HK-2 (cell line): ENCODE results near the gene EIF4A2.
"Not testable (repeated sequence)": the region's sequence is repeated elsewhere in the genome, so short reads cannot be mapped to it uniquely, and the experiment has no call there.

Experiments used
- DNase-seq: peaks from one replicate; pipeline ENCODE4 v3.0.0-alpha.2; 2018; ENCODE audit not compliant: unreplicated experiment

The EIF4A2 gene

GRCh38 chr3:186818956-186819355 lies 35.6 kb downstream of the EIF4A2 start:
- DNase-seq, result no peak

DNA sequence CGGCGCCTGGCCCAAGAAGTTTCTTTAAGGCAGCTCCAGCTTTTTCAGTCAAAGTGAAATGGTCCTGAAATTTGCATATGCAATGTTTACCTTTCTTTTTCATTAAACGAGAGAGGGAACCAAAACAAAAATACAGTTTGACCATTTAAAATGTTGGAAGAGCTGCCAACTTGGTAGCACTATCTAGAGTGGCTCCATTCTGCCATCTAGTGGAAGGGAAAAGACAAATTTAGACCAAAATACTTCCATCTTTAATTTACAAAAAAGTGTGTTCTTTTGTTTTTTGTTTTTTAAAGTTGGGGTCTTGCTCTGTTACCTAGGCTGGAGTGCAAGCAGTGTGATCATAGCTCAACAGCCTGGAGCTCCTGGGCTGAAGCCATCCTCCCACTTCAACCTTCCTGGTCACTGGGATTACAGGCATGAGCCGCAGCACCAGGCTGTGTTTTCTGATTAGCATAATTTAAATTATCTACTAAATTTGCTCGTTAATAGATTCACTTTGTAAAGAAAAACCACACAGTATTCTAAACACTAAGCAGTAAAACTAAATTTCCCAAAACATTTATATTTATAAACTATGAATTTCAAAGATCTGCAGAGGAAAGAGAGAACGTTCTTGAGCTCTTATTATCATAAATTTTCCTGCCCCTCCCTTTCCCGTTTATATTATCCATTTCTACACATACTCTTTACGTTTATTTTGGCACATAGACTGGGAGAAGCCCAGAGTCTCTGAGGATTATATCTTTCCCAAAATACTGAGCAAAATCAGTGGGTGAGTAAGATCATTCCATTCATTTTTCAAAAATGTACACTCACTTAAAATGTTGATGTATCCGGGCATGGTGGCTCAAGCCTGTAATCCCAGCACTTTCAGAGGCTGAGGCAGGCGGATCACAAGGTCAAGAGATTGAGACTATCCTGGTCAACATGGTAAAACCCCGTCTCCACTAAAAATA lies 38.3 kb downstream of the EIF4A2 start:
- no peak for DNase-seq

DNA sequence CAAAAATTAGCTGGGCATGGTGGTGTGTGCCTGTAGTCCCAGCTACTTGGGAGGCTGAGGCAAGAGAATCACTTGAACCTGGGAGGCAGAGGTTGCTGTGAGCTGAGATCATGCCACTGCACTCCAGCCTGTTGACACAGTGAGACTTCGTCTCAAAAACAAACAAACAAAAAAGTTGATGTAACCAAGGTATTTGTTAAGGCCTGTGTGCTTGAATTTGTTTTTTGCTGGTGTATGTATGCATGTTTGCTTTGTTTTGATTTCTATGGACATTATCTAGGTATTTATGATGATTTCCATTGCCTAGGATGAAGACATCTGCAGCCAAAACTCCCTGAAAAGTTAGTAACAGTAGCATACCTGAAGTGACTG lies 39.0 kb downstream of the EIF4A2 start:
- DNase-seq, result not testable (repeated sequence)

- DNase-seq, result no peak
These were observed 40.0 kb downstream of the EIF4A2 start for GRCh38 chr3:186823386-186823785.

- no peak for DNase-seq
These were observed 41.2 kb downstream of the EIF4A2 start for GRCh38 chr3:186824430-186825139.

- no peak for DNase-seq
These were observed 42.0 kb downstream of the EIF4A2 start for GRCh38 chr3:186825294-186825821.

DNA sequence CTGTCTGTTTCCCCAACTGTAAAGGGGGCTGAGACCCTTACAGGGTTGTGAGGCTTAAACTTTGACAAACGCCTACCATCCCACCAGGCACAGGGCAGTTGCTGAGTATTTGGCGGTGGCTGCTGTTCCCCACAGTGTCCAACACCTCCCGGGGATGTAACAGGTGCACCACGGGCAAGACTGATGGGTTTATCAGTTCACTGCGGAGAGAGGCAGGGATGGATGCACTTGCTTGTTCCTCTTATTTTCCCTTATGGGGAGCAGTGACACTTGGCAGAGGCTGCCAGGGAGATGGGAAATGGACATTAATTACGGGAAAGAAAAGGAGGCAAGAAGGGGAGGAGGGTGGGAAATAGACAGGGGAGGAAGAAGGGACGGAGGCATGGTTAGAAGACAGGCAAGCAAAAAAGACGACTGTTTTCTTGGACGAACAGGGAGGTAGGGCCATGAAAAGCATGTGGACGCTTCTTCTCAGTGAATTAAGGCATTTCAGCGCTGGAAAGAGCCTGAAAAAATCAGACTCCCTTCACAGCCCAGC lies 42.6 kb downstream of the EIF4A2 start:
- no peak for DNase-seq

DNA sequence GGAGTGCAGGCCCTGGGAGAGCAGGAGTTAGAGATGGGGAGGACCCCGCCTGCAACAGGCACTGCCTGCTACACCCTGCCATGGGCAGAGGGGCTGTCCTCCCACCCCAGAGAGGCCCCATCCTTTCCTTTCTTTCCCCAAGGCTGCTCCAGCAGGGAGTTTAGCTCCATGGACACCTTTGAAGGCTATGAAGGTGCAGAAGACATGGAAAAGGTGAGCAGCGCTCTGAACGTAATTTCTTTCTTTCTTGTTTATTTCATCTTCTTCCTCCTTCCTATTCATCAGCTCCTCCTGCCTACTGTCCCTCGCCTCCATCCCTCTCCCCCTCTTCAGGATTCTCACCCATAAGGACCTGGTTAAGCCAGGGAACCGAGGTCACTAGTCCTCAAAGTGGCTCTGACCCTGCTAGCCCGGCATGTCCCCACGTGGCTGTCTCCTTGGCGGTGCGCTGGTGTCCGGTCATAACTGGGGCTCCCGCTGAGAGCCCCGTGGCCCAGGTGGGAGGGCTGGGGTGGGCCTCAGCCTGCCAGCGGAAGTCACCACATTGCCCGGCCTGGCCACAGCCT lies 43.1 kb downstream of the EIF4A2 start:
- DNase-seq, result no peak

DNA sequence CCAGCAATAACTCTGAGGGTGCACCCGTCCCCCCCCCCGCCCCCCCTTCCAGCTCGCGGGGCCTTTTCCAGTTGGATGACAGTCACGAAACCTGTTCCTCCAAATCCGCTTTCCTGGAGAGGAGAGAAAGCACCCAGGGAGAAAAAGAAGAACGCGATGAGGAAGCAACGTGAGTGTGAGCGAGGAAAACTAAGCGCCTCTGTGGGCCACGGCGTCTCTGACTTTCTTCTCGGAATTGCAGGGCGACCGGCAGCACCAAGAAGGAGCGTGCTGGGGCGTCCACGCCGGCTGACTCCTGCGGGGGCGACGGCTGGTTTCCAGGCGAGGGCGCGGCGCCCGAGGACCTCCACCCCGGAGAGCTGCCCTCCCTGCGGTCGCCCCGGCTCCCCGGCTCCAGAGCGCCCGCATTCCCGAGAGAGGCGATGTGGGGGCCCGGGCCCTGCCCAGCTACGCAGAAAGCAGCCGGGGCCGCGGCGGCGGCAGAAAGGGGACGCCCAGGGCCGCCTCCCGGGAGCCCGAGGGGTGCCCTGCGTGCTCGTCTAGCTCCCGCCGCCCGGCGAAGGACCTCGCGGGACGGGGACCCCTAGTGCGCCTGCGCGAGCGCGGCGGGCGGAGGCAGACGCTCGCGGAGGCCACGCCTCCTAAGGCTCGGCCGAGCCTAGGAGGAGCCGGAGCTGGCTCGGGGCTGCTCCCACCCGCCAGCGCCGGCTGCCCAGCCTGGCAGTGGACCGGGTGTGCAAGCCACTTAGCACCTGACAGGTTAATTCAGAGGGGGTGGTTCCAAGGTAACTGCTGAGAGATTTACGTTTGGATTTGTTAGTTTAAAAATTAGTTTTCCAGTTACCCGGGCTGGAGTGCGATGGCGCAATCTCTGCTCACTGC lies 43.8 kb downstream of the EIF4A2 start:
- DNase-seq, result peak; percentile 89

- DNase-seq, result no peak
These were observed 45.0 kb downstream of the EIF4A2 start for GRCh38 chr3:186828340-186828739.

- no peak for DNase-seq
These were observed 48.4 kb downstream of the EIF4A2 start for GRCh38 chr3:186831798-186832197.

DNA sequence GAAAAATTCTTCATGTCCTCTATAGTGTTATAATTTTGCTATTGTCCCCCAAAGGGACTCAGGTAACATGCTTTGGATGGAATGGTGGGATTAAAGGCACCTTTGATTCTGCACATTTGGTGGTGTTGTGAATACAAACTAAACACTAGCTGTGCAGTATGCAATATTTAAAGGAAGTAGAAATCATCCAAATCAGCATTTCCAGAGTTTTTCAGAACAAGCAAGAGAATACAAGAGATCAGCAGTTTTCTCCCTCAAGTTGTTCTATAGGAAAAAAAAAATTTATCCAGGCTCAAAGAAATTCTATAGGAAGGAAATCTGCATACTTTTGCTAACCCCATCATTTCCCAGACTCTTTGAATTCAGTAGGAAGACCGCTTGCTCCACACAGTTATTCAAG lies 48.9 kb downstream of the EIF4A2 start:
- no peak for DNase-seq
